Neural cell (in vitro differentiated cells): Measurements from ENCODE around the gene BRINP2. TPM values are rescaled to one million over a fixed set of nuclear protein-coding genes. Genes with fewer than 3 reads are reported as not detected.

Source experiments
- H2AFZ ChIP-seq: fragments of 200-600, 300-800 bp; sonication (generic), shearing (Covaris generic); 2 replicates; pipeline ENCODE4 v1.6.0; 2014; ENCODE audit warnings: low read depth, mild to moderate bottlenecking, antibody characterized with exemption, low read length, moderate library complexity
- H3F3A ChIP-seq: fragments of 200-600 bp; shearing (Covaris generic); 2 replicates; pipeline ENCODE4 v1.6.1; 2016; ENCODE audit warnings: mild to moderate bottlenecking, moderate library complexity, mixed read lengths, antibody characterized with exemption, low read length; ENCODE audit not compliant: insufficient read depth, poor library complexity, severe bottlenecking
- H3K27ac ChIP-seq: fragments of 200-600, 300-800 bp; sonication (generic), shearing (Covaris generic); 2 replicates; pipeline ENCODE4 v1.5.1; 2014; ENCODE audit warnings: mild to moderate bottlenecking, low read length, moderate library complexity
- H3K27me3 ChIP-seq: fragments of 300-800, 200-600 bp; sonication (generic), shearing (Covaris generic); 2 replicates; pipeline ENCODE4 v1.6.0; 2014; ENCODE audit warnings: mild to moderate bottlenecking, low read depth, low read length, moderate library complexity; ENCODE audit not compliant: insufficient read depth
- H3K36me3 ChIP-seq: fragments of 300-800, 200-600 bp; sonication (generic), shearing (Covaris generic); 2 replicates; pipeline ENCODE4 v1.5.1; 2014; ENCODE audit warnings: mild to moderate bottlenecking, antibody characterized with exemption, low read length, moderate library complexity; ENCODE audit not compliant: insufficient read depth
- H3K4me2 ChIP-seq: fragments of 300-800, 200-600 bp; sonication (generic), shearing (Covaris generic); 2 replicates; pipeline ENCODE4 v1.6.0; 2014; ENCODE audit warnings: mild to moderate bottlenecking, low read length
- H3K4me3 ChIP-seq: fragments of 300-800, 200-600 bp; sonication (generic), shearing (Covaris generic); 2 replicates; pipeline ENCODE4 v1.5.1; 2014; ENCODE audit warnings: mild to moderate bottlenecking, low read length, moderate library complexity
- H3K79me2 ChIP-seq: fragments of 200-600 bp; shearing (Covaris generic); replicated peaks from 2 replicates; pipeline ENCODE4 v1.6.0; 2014; ENCODE audit warnings: mild to moderate bottlenecking, low read length, moderate library complexity; ENCODE audit not compliant: insufficient read depth
- H3K9ac ChIP-seq: fragments of 300-800, 200-600 bp; sonication (generic), shearing (Covaris generic); 2 replicates; pipeline ENCODE4 v1.6.1; 2016; ENCODE audit warnings: mild to moderate bottlenecking, low read length, mixed read lengths
- H3K9me2 ChIP-seq: fragments of 200-600 bp; shearing (Covaris generic); 2 replicates; pipeline ENCODE4 v1.6.1; 2016; ENCODE audit warnings: mild to moderate bottlenecking, low read length, mixed read lengths; ENCODE audit not compliant: insufficient read depth
- H3K9me3 ChIP-seq: fragments of 200-600, 300-800 bp; sonication (generic), shearing (Covaris generic); 2 replicates; pipeline ENCODE4 v1.6.1; 2016; ENCODE audit warnings: mild to moderate bottlenecking, mixed run types, low read length, moderate library complexity, mixed read lengths
- H4K20me1 ChIP-seq: fragments of 200-600 bp; shearing (Covaris generic); 2 replicates; pipeline ENCODE4 v1.6.1; 2016; ENCODE audit warnings: mild to moderate bottlenecking, mixed run types; ENCODE audit not compliant: insufficient read depth
- CTCF ChIP-seq: fragments of 450-650 bp; IDR thresholded peaks from 2 replicates; pipeline ENCODE4 v1.5.1; 2014; ENCODE audit warnings: antibody characterized with exemption, mild to moderate bottlenecking, moderate library complexity; ENCODE audit not compliant: poor library complexity, severe bottlenecking
- EP300 ChIP-seq: fragments of 450-650 bp; conservative IDR thresholded peaks from 2 replicates; pipeline ENCODE4 v1.6.1; 2014; ENCODE audit warnings: antibody characterized with exemption, mild to moderate bottlenecking, moderate library complexity; ENCODE audit not compliant: poor library complexity, severe bottlenecking
- EZH2 ChIP-seq: fragments of 200-600, 300-800 bp; shearing (Covaris generic), sonication (generic); IDR thresholded peaks from 2 replicates; pipeline ENCODE4 v1.6.1; 2014; ENCODE audit warnings: antibody characterized with exemption, low read length, borderline replicate concordance, mild to moderate bottlenecking; ENCODE audit not compliant: insufficient read depth, poor library complexity, severe bottlenecking
- MXI1 ChIP-seq: fragments of 450-650 bp; conservative IDR thresholded peaks from 2 replicates; pipeline ENCODE4 v1.6.1; 2014; ENCODE audit warnings: antibody characterized with exemption, mild to moderate bottlenecking; ENCODE audit not compliant: poor library complexity, severe bottlenecking
- POLR2AphosphoS5 ChIP-seq: IDR thresholded peaks from 2 replicates; pipeline ENCODE4 v1.6.1; 2012
- RAD21 ChIP-seq: fragments of 450-650 bp; conservative IDR thresholded peaks from 2 replicates; pipeline ENCODE4 v1.6.1; 2014; ENCODE audit warnings: antibody characterized with exemption, mild to moderate bottlenecking, moderate library complexity
- SMC3 ChIP-seq: fragments of 450-650 bp; conservative IDR thresholded peaks from 2 replicates; pipeline ENCODE4 v1.6.1; 2014; ENCODE audit warnings: antibody characterized with exemption, mild to moderate bottlenecking, moderate library complexity; ENCODE audit not compliant: poor library complexity
- TAF1 ChIP-seq: IDR thresholded peaks from 2 replicates; pipeline ENCODE4 v1.6.1; 2012; ENCODE audit warnings: low read depth
- polyA plus RNA-seq: library from polyadenylated mRNA; depleted of rRNA; stranded (reverse); fragments of >200 nt; gene quantifications from 2 replicates; pipeline ENCODE4 v1.2.3, GENCODE V29; 2014
- TF ChIP-seq, protein P1 (sequence below): IDR thresholded peaks from 2 replicates; pipeline ENCODE4 v1.6.1; 2012; ENCODE audit warnings: borderline replicate concordance

Gene BRINP2
- polyA plus RNA-seq, 1 donor from 2014 or later, result 12.9 TPM

GRCh38 chr1:177130451-177130945 lies 40.3 kb upstream of the BRINP2 start:
- Histone ChIP-seq H4K20me1 (no peaks in the 10 kb centered on the region), H3K4me2 (no peak overlapping the region), H2AFZ (no peak overlapping the region), H3K9me3 (no peaks in the 10 kb centered on the region), H3K36me3 (peaks cover 10% of the 10 kb centered on the region), H3K79me2 (no peaks in the 10 kb centered on the region), H3K27me3 (no peaks in the 10 kb centered on the region), H3F3A (no peaks in the 10 kb centered on the region), H3K27ac (no peak overlapping the region), H3K9me2 (no peaks in the 10 kb centered on the region), H3K4me3 (no peak overlapping the region), H3K9ac (no peak overlapping the region)
- TF ChIP-seq, protein P1, sequence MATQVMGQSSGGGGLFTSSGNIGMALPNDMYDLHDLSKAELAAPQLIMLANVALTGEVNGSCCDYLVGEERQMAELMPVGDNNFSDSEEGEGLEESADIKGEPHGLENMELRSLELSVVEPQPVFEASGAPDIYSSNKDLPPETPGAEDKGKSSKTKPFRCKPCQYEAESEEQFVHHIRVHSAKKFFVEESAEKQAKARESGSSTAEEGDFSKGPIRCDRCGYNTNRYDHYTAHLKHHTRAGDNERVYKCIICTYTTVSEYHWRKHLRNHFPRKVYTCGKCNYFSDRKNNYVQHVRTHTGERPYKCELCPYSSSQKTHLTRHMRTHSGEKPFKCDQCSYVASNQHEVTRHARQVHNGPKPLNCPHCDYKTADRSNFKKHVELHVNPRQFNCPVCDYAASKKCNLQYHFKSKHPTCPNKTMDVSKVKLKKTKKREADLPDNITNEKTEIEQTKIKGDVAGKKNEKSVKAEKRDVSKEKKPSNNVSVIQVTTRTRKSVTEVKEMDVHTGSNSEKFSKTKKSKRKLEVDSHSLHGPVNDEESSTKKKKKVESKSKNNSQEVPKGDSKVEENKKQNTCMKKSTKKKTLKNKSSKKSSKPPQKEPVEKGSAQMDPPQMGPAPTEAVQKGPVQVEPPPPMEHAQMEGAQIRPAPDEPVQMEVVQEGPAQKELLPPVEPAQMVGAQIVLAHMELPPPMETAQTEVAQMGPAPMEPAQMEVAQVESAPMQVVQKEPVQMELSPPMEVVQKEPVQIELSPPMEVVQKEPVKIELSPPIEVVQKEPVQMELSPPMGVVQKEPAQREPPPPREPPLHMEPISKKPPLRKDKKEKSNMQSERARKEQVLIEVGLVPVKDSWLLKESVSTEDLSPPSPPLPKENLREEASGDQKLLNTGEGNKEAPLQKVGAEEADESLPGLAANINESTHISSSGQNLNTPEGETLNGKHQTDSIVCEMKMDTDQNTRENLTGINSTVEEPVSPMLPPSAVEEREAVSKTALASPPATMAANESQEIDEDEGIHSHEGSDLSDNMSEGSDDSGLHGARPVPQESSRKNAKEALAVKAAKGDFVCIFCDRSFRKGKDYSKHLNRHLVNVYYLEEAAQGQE, result no peak
- TF ChIP-seq POLR2AphosphoS5 (no peak), MXI1 (no peak), EZH2 (no peak)

DNA sequence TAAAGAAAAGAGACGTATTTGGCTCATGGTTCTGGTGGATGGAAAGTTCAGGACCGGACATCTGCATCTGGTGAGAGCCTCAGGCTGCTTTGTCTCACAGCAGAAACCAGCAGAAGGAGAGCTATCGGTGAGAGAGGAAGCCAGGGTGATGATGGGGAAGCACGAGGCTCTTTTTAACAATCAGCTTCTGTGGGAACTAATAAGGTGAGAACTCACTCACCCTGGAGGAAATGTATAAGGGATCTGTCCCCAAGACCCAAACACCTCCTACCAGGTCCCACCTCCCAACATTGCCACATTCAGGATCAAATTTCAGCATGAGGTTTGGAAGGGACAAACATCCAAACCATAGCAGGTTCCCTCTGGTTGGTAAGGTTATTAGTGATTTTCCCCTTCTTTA lies 39.0 kb upstream of the BRINP2 start:
- Histone ChIP-seq H3K4me2 (no peak overlapping the region), H3K27ac (no peak overlapping the region), H3F3A (no peaks in the 10 kb centered on the region), H3K9me3 (no peaks in the 10 kb centered on the region), H2AFZ (no peak overlapping the region), H3K27me3 (no peaks in the 10 kb centered on the region), H3K9ac (no peak overlapping the region), H3K4me3 (no peak overlapping the region), H3K36me3 (peaks cover 10% of the 10 kb centered on the region), H3K9me2 (no peaks in the 10 kb centered on the region), H3K79me2 (peaks cover 4% of the 10 kb centered on the region), H4K20me1 (no peaks in the 10 kb centered on the region)
- TF ChIP-seq POLR2AphosphoS5, result no peak
- no peak for TF ChIP-seq SMC3
- TF ChIP-seq TAF1, result no peak
- TF ChIP-seq CTCF, result no peak
- TF ChIP-seq, protein P1, result no peak
- TF ChIP-seq MXI1, result no peak
- TF ChIP-seq RAD21, result no peak
- no peak for TF ChIP-seq EZH2
- no peak for TF ChIP-seq EP300
